ENCODE data around the gene PRPF18.

The PRPF18 gene

GRCh38 chr10:13644866-13645265 is 58.1 kb downstream of the PRPF18 start:
- no peak for DNase-seq

- DNase-seq, result no peak
Observed at GRCh38 chr10:13648425-13648824, 61.7 kb downstream of the PRPF18 start.

GRCh38 chr10:13649844-13650520 is 63.2 kb downstream of the PRPF18 start:
- DNase-seq, result no peak

GRCh38 chr10:13650961-13651360 is 64.2 kb downstream of the PRPF18 start:
- no peak for DNase-seq

- no peak for DNase-seq
Observed at GRCh38 chr10:13651969-13652720, 65.4 kb downstream of the PRPF18 start.

GRCh38 chr10:13652860-13653259 is 66.1 kb downstream of the PRPF18 start:
- DNase-seq, result no peak

GRCh38 chr10:13654118-13654830 is 67.5 kb downstream of the PRPF18 start:
- no peak for DNase-seq

GRCh38 chr10:13654846-13655245 is 68.1 kb downstream of the PRPF18 start:
- DNase-seq, result no peak

- no peak for DNase-seq
Observed at GRCh38 chr10:13656337-13657100, 69.8 kb downstream of the PRPF18 start.

GRCh38 chr10:13657101-13657680 is 70.4 kb downstream of the PRPF18 start:
- no peak for DNase-seq

- DNase-seq, result no peak
Observed at GRCh38 chr10:13658264-13658663, 71.5 kb downstream of the PRPF18 start.

GRCh38 chr10:13658871-13659685 is 72.3 kb downstream of the PRPF18 start:
- peak; percentile 7 for DNase-seq

- DNase-seq, result peak; percentile 60
Observed at GRCh38 chr10:13659887-13660550, 73.3 kb downstream of the PRPF18 start.

GRCh38 chr10:13660551-13660920 is 73.8 kb downstream of the PRPF18 start:
- DNase-seq, result no peak

- no peak for DNase-seq
Observed at GRCh38 chr10:13661256-13661655, 74.5 kb downstream of the PRPF18 start.

GRCh38 chr10:13665516-13666262 is 78.9 kb downstream of the PRPF18 start:
- no peak for DNase-seq

GRCh38 chr10:13668126-13668525 is 81.4 kb downstream of the PRPF18 start:
- no peak for DNase-seq

- no peak for DNase-seq
Observed at GRCh38 chr10:13669182-13669855, 82.6 kb downstream of the PRPF18 start.

- no peak for DNase-seq
Observed at GRCh38 chr10:13669901-13670300, 83.1 kb downstream of the PRPF18 start.

- no peak for DNase-seq
Observed at GRCh38 chr10:13670311-13670710, 83.5 kb downstream of the PRPF18 start.
